Measurements from ENCODE around the gene KCTD15.

GRCh38 chr19:33849551-33850147 lies 53.0 kb downstream of the KCTD15 start:
- TF ChIP-seq, protein P1, sequence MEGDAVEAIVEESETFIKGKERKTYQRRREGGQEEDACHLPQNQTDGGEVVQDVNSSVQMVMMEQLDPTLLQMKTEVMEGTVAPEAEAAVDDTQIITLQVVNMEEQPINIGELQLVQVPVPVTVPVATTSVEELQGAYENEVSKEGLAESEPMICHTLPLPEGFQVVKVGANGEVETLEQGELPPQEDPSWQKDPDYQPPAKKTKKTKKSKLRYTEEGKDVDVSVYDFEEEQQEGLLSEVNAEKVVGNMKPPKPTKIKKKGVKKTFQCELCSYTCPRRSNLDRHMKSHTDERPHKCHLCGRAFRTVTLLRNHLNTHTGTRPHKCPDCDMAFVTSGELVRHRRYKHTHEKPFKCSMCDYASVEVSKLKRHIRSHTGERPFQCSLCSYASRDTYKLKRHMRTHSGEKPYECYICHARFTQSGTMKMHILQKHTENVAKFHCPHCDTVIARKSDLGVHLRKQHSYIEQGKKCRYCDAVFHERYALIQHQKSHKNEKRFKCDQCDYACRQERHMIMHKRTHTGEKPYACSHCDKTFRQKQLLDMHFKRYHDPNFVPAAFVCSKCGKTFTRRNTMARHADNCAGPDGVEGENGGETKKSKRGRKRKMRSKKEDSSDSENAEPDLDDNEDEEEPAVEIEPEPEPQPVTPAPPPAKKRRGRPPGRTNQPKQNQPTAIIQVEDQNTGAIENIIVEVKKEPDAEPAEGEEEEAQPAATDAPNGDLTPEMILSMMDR (IDR thresholded peaks at IDR 0.05): no peak
- no peak for TF ChIP-seq POLR2A (IDR thresholded peaks at IDR 0.05)

All from tibial nerve (tissue), 3 donors.